LNCAP (cell line): ENCODE measurements around the gene PANX1.

ENCODE experiments used
- TF ChIP-seq, protein P1 (sequence below): fragments of 450-650 bp; IDR thresholded peaks from 2 replicates; pipeline ENCODE4 v1.5.1; 2017; ENCODE audit warnings: mild to moderate bottlenecking

Gene PANX1

GRCh38 chr11:94175535-94175934 lies 46.9 kb downstream of the PANX1 start:
- TF ChIP-seq, protein P1, sequence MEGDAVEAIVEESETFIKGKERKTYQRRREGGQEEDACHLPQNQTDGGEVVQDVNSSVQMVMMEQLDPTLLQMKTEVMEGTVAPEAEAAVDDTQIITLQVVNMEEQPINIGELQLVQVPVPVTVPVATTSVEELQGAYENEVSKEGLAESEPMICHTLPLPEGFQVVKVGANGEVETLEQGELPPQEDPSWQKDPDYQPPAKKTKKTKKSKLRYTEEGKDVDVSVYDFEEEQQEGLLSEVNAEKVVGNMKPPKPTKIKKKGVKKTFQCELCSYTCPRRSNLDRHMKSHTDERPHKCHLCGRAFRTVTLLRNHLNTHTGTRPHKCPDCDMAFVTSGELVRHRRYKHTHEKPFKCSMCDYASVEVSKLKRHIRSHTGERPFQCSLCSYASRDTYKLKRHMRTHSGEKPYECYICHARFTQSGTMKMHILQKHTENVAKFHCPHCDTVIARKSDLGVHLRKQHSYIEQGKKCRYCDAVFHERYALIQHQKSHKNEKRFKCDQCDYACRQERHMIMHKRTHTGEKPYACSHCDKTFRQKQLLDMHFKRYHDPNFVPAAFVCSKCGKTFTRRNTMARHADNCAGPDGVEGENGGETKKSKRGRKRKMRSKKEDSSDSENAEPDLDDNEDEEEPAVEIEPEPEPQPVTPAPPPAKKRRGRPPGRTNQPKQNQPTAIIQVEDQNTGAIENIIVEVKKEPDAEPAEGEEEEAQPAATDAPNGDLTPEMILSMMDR, result no peak

DNA sequence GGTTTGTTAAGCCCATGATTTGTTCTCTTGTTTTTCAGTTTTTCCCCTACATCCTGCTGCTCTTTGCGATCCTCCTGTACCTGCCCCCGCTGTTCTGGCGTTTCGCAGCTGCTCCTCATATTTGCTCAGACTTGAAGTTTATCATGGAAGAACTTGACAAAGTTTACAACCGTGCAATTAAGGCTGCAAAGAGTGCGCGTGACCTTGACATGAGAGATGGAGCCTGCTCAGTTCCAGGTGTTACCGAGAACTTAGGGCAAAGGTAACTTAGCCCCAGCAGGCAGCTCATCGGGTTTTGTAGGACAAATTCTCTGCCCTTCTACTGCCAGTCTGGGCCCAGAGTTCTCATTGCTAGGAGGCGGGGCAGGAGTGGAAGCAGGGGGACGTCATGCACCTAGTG lies 49.7 kb downstream of the PANX1 start:
- TF ChIP-seq, protein P1, result no peak

DNA sequence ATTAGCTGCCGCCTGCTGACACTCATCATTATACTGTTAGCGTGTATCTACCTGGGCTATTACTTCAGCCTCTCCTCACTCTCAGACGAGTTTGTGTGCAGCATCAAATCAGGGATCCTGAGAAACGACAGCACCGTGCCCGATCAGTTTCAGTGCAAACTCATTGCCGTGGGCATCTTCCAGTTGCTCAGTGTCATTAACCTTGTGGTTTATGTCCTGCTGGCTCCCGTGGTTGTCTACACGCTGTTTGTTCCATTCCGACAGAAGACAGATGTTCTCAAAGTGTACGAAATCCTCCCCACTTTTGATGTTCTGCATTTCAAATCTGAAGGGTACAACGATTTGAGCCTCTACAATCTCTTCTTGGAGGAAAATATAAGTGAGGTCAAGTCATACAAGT lies 51.1 kb downstream of the PANX1 start:
- TF ChIP-seq, protein P1, result no peak

- TF ChIP-seq, protein P1, result no peak
Observed at GRCh38 chr11:94181526-94181925, 52.9 kb downstream of the PANX1 start.

- TF ChIP-seq, protein P1, result no peak
Observed at GRCh38 chr11:94181943-94182342, 53.3 kb downstream of the PANX1 start.

GRCh38 chr11:94183251-94183885 lies 54.7 kb downstream of the PANX1 start:
- TF ChIP-seq, protein P1, result no peak

DNA sequence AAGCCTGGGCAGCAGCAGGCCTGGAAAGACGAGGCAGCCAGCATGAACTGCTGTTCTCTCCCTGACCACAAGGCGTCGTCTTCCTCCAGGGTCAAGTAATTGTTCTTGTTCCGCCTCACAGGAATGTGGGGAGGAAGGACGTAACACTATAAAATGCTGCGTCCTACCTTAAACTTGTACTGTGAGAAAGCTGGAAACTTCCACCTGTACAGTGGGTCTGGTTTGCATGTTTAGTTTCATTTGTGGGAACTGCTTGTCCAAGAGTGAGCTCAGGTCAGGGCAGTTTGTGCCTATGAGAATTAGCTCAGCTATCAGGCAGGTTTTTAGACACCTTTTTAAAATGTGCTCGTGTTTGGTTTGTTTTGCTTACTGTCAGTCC lies 55.2 kb downstream of the PANX1 start:
- TF ChIP-seq, protein P1, result peak; percentile 96

DNA sequence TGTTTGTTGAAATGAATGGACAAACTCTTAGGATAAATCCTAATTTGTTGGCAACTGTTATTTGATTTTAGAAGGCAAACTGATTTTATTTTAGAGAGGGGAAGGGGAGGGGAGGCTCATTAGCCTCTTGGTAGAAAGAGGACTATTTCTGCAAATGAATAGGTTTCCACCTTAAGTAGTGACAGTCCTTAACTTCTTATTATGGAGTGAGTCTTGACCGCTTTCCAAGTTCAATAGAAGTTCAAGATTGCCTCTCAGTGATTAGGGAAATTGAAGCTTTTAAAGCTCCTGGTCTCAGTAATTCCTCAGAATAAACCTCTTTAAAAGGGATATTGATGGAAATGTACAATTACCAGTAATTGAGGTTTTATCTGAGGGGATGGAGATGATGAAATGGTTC lies 55.7 kb downstream of the PANX1 start:
- TF ChIP-seq, protein P1, result no peak
